GM12865 (cell line): ENCODE measurements around the gene SETDB2.

Experiments used
- DNase-seq: peaks from one replicate; pipeline ENCODE4 v3.0.0; 2010; ENCODE audit warnings: low read depth
- H3K4me3 ChIP-seq: 2 replicates; pipeline ENCODE4 v1.5.1; 2011; ENCODE audit warnings: mild to moderate bottlenecking, low read depth, low read length, control low read depth
- TF ChIP-seq, protein P1 (sequence below): IDR thresholded peaks from 2 replicates; pipeline ENCODE4 v1.5.1; 2011; ENCODE audit warnings: low read length, control low read depth, low read depth, inconsistent platforms; ENCODE audit not compliant: insufficient read depth; ENCODE audit errors: missing control alignments

Gene SETDB2

GRCh38 chr13:49412749-49413148 is 31.3 kb upstream of the SETDB2 start:
- TF ChIP-seq, protein P1, sequence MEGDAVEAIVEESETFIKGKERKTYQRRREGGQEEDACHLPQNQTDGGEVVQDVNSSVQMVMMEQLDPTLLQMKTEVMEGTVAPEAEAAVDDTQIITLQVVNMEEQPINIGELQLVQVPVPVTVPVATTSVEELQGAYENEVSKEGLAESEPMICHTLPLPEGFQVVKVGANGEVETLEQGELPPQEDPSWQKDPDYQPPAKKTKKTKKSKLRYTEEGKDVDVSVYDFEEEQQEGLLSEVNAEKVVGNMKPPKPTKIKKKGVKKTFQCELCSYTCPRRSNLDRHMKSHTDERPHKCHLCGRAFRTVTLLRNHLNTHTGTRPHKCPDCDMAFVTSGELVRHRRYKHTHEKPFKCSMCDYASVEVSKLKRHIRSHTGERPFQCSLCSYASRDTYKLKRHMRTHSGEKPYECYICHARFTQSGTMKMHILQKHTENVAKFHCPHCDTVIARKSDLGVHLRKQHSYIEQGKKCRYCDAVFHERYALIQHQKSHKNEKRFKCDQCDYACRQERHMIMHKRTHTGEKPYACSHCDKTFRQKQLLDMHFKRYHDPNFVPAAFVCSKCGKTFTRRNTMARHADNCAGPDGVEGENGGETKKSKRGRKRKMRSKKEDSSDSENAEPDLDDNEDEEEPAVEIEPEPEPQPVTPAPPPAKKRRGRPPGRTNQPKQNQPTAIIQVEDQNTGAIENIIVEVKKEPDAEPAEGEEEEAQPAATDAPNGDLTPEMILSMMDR = no peak
- DNase-seq = no peak
- H3K4me3 ChIP-seq = no peak overlapping the region

DNA sequence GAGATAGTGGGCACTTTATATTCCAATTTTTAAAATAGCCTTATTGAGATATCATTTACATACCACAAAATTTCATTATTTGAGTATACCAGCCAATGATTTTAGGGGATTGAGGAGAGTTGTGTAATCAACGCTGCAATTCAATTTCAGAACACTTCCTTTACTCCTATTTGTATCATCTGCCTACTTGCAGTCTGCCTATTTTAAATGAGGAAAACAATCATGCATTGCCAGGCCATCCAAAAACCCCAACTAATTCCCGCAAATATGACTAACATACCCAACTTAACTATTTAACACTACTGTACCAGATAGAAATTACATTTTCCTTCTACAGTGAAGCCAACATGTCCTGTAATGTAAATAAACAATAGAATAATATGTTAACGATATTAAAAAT is 26.9 kb upstream of the SETDB2 start:
- no peak overlapping the region for H3K4me3 ChIP-seq
- TF ChIP-seq, protein P1 = no peak
- no peak for DNase-seq

- no peak for DNase-seq
- TF ChIP-seq, protein P1 = no peak
- H3K4me3 ChIP-seq = no peak overlapping the region
Observed at GRCh38 chr13:49418206-49418605, 25.9 kb upstream of the SETDB2 start.

DNA sequence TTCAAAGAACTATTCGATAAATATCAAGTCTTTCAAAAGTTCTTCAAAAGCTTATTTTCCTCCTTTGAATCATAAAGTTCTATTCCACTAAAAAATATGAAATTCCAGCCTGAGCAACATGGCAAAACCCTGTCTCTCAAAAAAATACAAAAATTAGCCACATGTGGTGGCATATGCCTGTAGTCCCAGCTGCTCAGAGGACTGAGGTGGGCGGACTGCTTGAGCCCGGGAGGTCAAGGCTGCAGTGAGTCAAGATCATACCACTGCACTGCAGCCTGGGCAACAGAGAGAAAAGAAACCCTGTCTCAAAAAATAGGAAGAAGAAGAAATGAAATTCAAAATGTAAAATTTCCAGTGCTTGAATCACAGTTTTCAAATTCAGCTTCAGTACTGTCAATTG is 24.8 kb upstream of the SETDB2 start:
- TF ChIP-seq, protein P1 = no peak
- no peak overlapping the region for H3K4me3 ChIP-seq
- DNase-seq = no peak

DNA sequence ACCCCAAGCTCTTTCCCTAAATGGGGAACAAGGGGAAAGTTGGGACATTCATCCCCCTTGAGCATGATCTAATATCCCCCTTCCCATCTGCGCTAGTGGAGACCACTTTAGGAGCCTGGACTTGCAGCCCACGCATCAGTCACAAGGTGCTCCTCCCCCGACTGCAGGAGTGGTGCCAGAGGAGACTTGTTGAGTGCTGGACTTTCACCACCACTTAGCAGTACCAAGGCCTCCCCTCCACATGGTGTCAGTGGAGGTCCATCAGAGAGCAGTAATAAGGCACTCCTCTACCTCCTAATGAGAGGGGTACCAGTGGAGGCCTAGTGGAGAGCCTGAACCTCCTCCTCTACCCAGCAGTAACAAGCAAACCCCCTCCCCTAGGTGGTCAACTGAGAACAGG is 22.7 kb upstream of the SETDB2 start:
- no peak overlapping the region for H3K4me3 ChIP-seq
- peak; percentile 76 for DNase-seq
- TF ChIP-seq, protein P1 = peak; percentile 66

GRCh38 chr13:49424011-49424560 is 20.0 kb upstream of the SETDB2 start:
- no peak for DNase-seq
- TF ChIP-seq, protein P1 = no peak
- no peak overlapping the region for H3K4me3 ChIP-seq
